GM12864 (cell line): ENCODE results near the gene SUN1.

Experiments used
- DNase-seq: peaks from one replicate; pipeline ENCODE4 v3.0.0-alpha.2; 2011; ENCODE audit warnings: low read depth
- H3K4me3 ChIP-seq: 2 replicates; pipeline ENCODE4 v1.5.1; 2011; ENCODE audit warnings: mild to moderate bottlenecking, low read depth, low read length, control low read depth
- CTCF ChIP-seq: IDR thresholded peaks from 2 replicates; pipeline ENCODE4 v1.5.1; 2011; ENCODE audit warnings: low read depth, mild to moderate bottlenecking, moderate library complexity, low read length, control low read depth, inconsistent platforms; ENCODE audit errors: missing control alignments

The SUN1 gene

GRCh38 chr7:877312-878232, 45.3 kb downstream of the SUN1 start:
- H3K4me3 ChIP-seq: peak overlapping the region; percentile 97
- DNase-seq: no peak

DNA sequence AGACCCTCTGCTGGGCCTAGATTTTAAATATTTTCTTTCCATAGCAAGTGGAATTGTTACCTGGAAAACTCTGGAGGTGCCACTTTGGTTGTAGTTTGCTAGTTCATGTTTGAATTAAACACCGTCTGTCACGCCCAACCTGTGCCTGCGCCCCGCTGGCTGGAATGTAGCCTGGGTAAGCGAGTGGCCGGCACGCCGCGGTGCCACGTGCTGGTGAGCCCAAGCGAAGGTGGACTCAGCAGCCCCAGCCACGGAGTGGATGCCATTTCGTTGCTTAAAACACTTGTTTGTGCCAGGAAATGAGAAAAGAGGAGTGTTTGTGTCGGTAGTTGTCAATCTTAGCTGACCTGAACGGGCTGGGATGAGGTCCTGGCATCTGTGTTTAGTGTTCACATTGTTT, 46.8 kb downstream of the SUN1 start:
- H3K4me3 ChIP-seq: no peak overlapping the region
- TF ChIP-seq CTCF: no peak
- no peak for DNase-seq

More at GRCh38 chr7:877312-878232, 45.3 kb downstream of the SUN1 start:
- TF ChIP-seq CTCF: no peak

GRCh38 chr7:879706-880105, 47.4 kb downstream of the SUN1 start:
- no peak for TF ChIP-seq CTCF
- no peak overlapping the region for H3K4me3 ChIP-seq
- no peak for DNase-seq

GRCh38 chr7:880450-880849, 48.2 kb downstream of the SUN1 start:
- TF ChIP-seq CTCF: no peak

GRCh38 chr7:881441-882234, 49.4 kb downstream of the SUN1 start:
- H3K4me3 ChIP-seq: no peak overlapping the region
- no peak for TF ChIP-seq CTCF
- no peak for DNase-seq

More at GRCh38 chr7:880450-880849, 48.2 kb downstream of the SUN1 start:
- DNase-seq: no peak
- no peak overlapping the region for H3K4me3 ChIP-seq

- DNase-seq: no peak
- H3K4me3 ChIP-seq: no peak overlapping the region
- no peak for TF ChIP-seq CTCF
Observed at GRCh38 chr7:882336-883035, 50.2 kb downstream of the SUN1 start.
